HepG2 (cell line): Measurements from ENCODE around the gene ZFP90. TPM values are rescaled to one million over a fixed set of nuclear protein-coding genes. Genes with fewer than 3 reads are reported as not detected.
A peak's percentile ranks its signal among the peaks of the same experiment; 100 is the strongest.

Experiments used
- AFF4 ChIP-seq: sonication (generic); formaldehyde crosslinking; IDR thresholded peaks from 2 replicates; pipeline ENCODE4 v1.4.0; 2020; ENCODE audit warnings: missing genetic modification reagents
- CERS6 ChIP-seq: sonication (generic); formaldehyde crosslinking; IDR thresholded peaks from 2 replicates; pipeline ENCODE4 v1.5.0; 2020; ENCODE audit warnings: missing genetic modification reagents
- ESRRA ChIP-seq: sonication (generic); formaldehyde crosslinking; IDR thresholded peaks from 2 replicates; pipeline ENCODE4 v1.5.1; 2020; ENCODE audit warnings: mild to moderate bottlenecking, low read depth, missing genetic modification reagents
- FLYWCH1 ChIP-seq: sonication (generic); formaldehyde crosslinking; IDR thresholded peaks from 2 replicates; pipeline ENCODE4 v1.8.1; 2023; ENCODE audit warnings: mild to moderate bottlenecking, missing genetic modification reagents
- KLF12 ChIP-seq: sonication (generic); formaldehyde crosslinking; IDR thresholded peaks from 2 replicates; pipeline ENCODE4 v1.4.0; 2020; ENCODE audit warnings: missing genetic modification reagents, borderline replicate concordance
- MBNL3 ChIP-seq: fragments of 250-450 bp; sonication (Bioruptor Pico); conservative IDR thresholded peaks from 2 replicates; pipeline ENCODE4 v1.8.0; 2022; ENCODE audit warnings: mild to moderate bottlenecking, inconsistent platforms
- MED13 ChIP-seq: sonication (generic); formaldehyde crosslinking; IDR thresholded peaks from 2 replicates; pipeline ENCODE4 v1.5.0; 2020; ENCODE audit warnings: missing genetic modification reagents
- NCOA1 ChIP-seq: sonication (generic); formaldehyde crosslinking; IDR thresholded peaks from 2 replicates; pipeline ENCODE4 v1.9.0; 2021; ENCODE audit warnings: missing genetic modification reagents
- PLSCR1 ChIP-seq: sonication (generic); formaldehyde crosslinking; IDR thresholded peaks from 2 replicates; pipeline ENCODE4 v1.5.0; 2020; ENCODE audit warnings: missing genetic modification reagents, mild to moderate bottlenecking, borderline replicate concordance
- POLR2A ChIP-seq, 2 experiments: IDR thresholded peaks; 2 replicates each; pipeline ENCODE4 v1.6.1; 2011; ENCODE audit warnings: low read depth in 2 of 2, low read length in 2 of 2, mild to moderate bottlenecking in 1 of 2, moderate library complexity in 1 of 2; ENCODE audit not compliant: insufficient read depth in 1 of 2
- POLR2G ChIP-seq: fragments of 200-400 bp; formaldehyde crosslinking; IDR thresholded peaks from 2 replicates; pipeline ENCODE4 v1.6.1; 2018; ENCODE audit warnings: mild to moderate bottlenecking, low read depth, low read length, moderate library complexity
- U2AF1 ChIP-seq: fragments of 200-400 bp; formaldehyde crosslinking; optimal IDR thresholded peaks from 2 replicates; pipeline ENCODE3; 2017; ENCODE audit warnings: mild to moderate bottlenecking, low read depth, low read length
- WIZ ChIP-seq: sonication (generic); formaldehyde crosslinking; IDR thresholded peaks from 2 replicates; pipeline ENCODE4 v1.5.1; 2020; ENCODE audit warnings: mild to moderate bottlenecking, missing genetic modification reagents
- ZBTB42 ChIP-seq: sonication (generic); formaldehyde crosslinking; IDR thresholded peaks from 2 replicates; pipeline ENCODE4 v1.5.0; 2020; ENCODE audit warnings: mild to moderate bottlenecking, missing genetic modification reagents
- ZMYM3 ChIP-seq: sonication (generic); formaldehyde crosslinking; IDR thresholded peaks from 2 replicates; pipeline ENCODE4 v1.5.1; 2020; ENCODE audit warnings: mild to moderate bottlenecking, missing genetic modification reagents
- ZNF225 ChIP-seq: sonication (generic); formaldehyde crosslinking; IDR thresholded peaks from 2 replicates; pipeline ENCODE4 v1.4.0; 2020; ENCODE audit warnings: mild to moderate bottlenecking, missing genetic modification reagents
- ZNF44 ChIP-seq: sonication (generic); formaldehyde crosslinking; IDR thresholded peaks from 2 replicates; pipeline ENCODE4 v1.5.1; 2020; ENCODE audit warnings: mild to moderate bottlenecking, missing genetic modification reagents
- ZNF614 ChIP-seq: IDR thresholded peaks from 2 replicates; pipeline ENCODE4 v1.6.1; 2018; ENCODE audit warnings: missing biosample characterization, missing genetic modification reagents, inconsistent platforms, borderline replicate concordance
- polyA plus RNA-seq, 8 experiments: library from polyadenylated mRNA; depleted of rRNA in 3 of 8; stranded (reverse) in 7 of 8; unstranded in 1 of 8; fragments of >200 nt; fragmentation: Illumina TruSeq in 4 of 8; extraction: Trizol in 4 of 8; gene quantifications; 2 replicates each; pipeline versions ENCODE4 v1.2.1 to v1.2.3, GENCODE V29; 2011 to 2016; ENCODE audit warnings: low read depth in 4 of 8, missing spikeins in 1 of 8, mixed read lengths in 1 of 8; ENCODE audit not compliant: insufficient read depth in 1 of 8
- total RNA-seq, 5 experiments: library from RNA; depleted of rRNA; stranded (reverse); fragments of >200 nt; fragmentation: Illumina TruSeq; extraction: Trizol; gene quantifications; 2 replicates each; pipeline ENCODE4 v1.2.3, GENCODE V29; 2016; ENCODE audit warnings: low read depth in 1 of 5
- TF ChIP-seq, protein P1 (sequence below): sonication (generic); formaldehyde crosslinking; IDR thresholded peaks from 2 replicates; pipeline ENCODE4 v1.5.0; 2020; ENCODE audit warnings: missing genetic modification reagents
- TF ChIP-seq, protein P2 (sequence below): sonication (generic); formaldehyde crosslinking; IDR thresholded peaks from 2 replicates; pipeline ENCODE4 v1.5.1; 2020; ENCODE audit warnings: mild to moderate bottlenecking, missing genetic modification reagents, moderate library complexity

Gene ZFP90
- total and polyA plus RNA-seq, 2 of the 13 experiments (the other 11 are each of a cell fraction or from before 2014, with no cell fraction given) = 17.6 to 18.9 TPM

GRCh38 chr16:68528686-68529379, 10.3 kb upstream of the ZFP90 start (continued):
- TF ChIP-seq PLSCR1 (CRISPR knock-in tag) (no peak), AFF4 (no peak), ZNF225 (CRISPR knock-in tag) (no peak), KLF12 (CRISPR knock-in tag) (0 out of 2 replicates have a peak, but pooled peaks have one; percentile 66), ZNF614 (CRISPR knock-in tag) (peak; percentile 77; the same call in 1 of the 2 replicates), ZBTB42 (CRISPR knock-in tag) (no peak), WIZ (peak; percentile 43; the same call in 1 of the 2 replicates), CERS6 (no peak), NCOA1 (CRISPR knock-in tag) (no peak), POLR2G (no peak), ZNF44 (CRISPR knock-in tag) (no peak), MBNL3 (CRISPR knock-in tag) (no peak), FLYWCH1 (CRISPR knock-in tag) (0 out of 2 replicates have a peak, but pooled peaks have one; percentile 54), ESRRA (0 out of 2 replicates have a peak, but pooled peaks have one; percentile 22), ZMYM3 (CRISPR knock-in tag) (peak; percentile 76), MED13 (CRISPR knock-in tag) (no peak), U2AF1 (no peak), POLR2A (IDR thresholded peaks at IDR 0.05; ENCODE audit: insufficient read depth in 1 of 2, low read depth in 2 of 2, low read length in 2 of 2) (peak in 1 of 2 experiments; percentile 22; a peak in 1 of 4 replicates)
- TF ChIP-seq, protein P1, sequence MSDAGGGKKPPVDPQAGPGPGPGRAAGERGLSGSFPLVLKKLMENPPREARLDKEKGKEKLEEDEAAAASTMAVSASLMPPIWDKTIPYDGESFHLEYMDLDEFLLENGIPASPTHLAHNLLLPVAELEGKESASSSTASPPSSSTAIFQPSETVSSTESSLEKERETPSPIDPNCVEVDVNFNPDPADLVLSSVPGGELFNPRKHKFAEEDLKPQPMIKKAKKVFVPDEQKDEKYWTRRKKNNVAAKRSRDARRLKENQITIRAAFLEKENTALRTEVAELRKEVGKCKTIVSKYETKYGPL (CRISPR knock-in tag) = no peak
- TF ChIP-seq, protein P2, sequence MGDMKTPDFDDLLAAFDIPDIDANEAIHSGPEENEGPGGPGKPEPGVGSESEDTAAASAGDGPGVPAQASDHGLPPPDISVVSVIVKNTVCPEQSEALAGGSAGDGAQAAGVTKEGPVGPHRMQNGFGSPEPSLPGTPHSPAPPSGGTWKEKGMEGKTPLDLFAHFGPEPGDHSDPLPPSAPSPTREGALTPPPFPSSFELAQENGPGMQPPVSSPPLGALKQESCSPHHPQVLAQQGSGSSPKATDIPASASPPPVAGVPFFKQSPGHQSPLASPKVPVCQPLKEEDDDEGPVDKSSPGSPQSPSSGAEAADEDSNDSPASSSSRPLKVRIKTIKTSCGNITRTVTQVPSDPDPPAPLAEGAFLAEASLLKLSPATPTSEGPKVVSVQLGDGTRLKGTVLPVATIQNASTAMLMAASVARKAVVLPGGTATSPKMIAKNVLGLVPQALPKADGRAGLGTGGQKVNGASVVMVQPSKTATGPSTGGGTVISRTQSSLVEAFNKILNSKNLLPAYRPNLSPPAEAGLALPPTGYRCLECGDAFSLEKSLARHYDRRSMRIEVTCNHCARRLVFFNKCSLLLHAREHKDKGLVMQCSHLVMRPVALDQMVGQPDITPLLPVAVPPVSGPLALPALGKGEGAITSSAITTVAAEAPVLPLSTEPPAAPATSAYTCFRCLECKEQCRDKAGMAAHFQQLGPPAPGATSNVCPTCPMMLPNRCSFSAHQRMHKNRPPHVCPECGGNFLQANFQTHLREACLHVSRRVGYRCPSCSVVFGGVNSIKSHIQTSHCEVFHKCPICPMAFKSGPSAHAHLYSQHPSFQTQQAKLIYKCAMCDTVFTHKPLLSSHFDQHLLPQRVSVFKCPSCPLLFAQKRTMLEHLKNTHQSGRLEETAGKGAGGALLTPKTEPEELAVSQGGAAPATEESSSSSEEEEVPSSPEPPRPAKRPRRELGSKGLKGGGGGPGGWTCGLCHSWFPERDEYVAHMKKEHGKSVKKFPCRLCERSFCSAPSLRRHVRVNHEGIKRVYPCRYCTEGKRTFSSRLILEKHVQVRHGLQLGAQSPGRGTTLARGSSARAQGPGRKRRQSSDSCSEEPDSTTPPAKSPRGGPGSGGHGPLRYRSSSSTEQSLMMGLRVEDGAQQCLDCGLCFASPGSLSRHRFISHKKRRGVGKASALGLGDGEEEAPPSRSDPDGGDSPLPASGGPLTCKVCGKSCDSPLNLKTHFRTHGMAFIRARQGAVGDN (CRISPR knock-in tag) = peak; percentile 86
